HG03432 (cell line): Measurements from ENCODE around the gene CNTNAP2.
A peak's percentile ranks its signal among the peaks of the same experiment; 100 is the strongest.

Source experiments
- ATAC-seq: cut with Tn5 transposase; IDR thresholded peaks from one replicate; pipeline ENCODE4 v1.9.1; 2021; ENCODE audit warnings: mild to moderate bottlenecking, moderate library complexity; ENCODE audit not compliant: unreplicated experiment

The CNTNAP2 gene

DNA sequence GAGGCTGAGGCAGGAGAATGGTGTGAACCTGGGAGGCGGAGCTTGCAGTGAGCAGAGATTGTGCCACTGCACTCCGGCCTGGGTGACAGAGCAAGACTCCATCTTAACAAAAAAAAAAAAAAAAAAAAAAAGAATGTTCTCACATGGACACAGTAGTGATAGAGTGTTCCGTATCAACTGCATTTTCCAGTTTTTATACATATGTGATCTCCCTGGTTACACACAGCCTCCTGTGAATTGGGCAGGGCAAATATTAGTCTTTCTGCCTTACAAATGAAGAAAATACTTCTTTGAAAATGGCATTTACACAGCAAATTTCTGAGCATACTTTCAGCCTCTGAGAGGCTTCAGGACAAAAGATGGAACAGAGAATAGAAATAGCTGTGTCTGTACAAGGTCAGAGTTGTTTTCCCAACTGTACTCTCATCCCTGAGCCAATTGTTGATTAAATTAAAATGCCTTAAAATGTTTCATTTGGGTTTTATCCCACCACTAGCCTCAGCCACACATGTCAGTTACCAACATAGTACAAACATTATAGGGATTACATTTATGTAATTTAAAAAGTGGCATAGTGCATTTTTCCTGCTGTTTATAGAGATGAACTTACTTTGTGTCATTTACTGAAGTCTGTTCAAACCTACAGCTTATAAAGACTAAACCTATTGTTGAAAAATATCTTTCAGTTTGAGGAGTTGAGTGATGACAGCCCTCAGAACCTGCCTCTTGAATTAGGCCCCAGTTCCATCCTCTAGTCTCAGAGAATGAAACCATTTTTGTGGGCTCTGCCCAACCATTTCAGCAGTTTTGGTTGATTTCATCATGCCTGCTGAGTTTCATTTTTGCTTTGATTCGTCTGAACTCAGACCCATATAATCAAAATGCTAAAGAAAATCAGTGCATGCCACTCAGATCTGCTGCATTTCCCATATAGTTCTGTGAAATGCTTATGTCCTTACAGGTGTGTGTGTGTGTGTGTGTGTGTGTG lies 1864.5 kb downstream of the CNTNAP2 start:
- peak; percentile 97 for ATAC-seq

DNA sequence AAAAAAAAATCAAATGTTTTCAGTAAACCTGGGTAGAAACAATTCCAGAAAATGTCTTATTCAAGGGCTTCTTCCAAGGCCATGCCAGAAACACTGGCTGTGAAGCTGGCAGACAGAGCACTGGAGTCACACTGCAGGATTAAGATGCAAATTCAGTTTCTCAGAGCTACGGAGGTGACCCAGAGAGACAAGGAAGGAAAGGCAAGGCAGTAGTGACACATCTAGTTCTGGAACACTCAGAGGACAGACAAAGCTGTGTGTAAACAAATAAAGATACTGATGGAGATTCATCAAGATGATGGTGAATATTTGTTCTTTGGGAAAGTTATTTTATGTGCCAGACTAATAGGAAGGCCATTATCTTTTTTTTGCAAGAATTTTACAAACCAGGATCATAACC lies 1865.7 kb downstream of the CNTNAP2 start:
- no peak for ATAC-seq

DNA sequence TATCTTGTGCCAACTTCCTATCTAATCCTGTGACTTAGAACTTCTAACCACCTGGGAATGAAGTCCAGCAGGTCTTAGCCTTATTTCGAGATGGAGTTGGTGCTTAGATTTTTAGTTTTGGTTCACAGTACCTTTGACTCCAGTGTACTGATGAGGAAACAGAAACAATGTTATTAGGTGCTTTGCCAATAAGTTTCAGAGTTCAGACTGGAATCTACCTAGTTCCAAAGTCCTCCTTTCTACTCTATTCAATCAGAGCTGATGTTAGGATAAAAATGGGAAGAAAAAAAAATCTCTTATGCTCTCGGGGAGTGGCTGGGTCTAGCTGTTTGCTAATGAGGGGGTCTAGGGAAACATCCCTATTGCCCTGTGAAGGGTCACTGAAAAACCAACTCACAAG lies 1867.7 kb downstream of the CNTNAP2 start:
- ATAC-seq: no peak

DNA sequence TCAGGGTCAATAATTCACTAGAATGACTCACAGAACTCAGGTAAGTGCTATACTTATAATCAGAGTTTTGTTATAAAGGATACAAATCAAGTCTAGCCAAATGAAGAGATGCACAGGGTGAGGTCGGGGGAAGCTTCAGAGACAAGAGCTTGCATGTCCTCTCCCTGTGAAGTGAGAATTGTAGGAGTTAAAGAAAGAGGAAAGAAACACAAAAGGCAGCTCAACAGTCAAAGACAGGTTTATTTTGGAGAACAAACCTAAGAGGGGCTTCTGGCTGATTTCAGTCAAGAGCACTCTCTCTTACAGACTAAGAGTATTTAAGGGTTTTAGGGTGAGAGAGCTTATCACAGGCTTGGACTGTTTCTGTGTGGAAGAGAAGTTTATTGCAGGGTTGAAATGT lies 1873.5 kb downstream of the CNTNAP2 start:
- ATAC-seq: no peak

DNA sequence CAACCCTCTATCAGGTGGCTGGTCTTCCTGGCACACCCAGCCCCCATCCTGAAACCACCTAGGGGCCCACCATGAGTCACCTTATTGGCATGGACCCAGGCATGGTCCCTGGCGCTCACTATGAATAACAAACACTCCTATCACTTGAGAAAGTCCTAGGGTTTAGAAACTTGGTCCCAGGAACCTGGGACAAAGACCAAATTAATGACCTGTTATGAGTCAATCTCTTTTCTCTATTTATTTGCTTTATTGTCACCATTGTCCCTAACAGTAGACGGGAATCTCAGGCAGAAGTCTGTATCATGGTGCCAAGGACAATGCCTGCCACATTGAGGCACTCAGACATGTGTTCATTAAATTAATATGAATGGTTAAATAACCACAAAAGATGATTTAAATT lies 1874.3 kb downstream of the CNTNAP2 start:
- no peak for ATAC-seq

DNA sequence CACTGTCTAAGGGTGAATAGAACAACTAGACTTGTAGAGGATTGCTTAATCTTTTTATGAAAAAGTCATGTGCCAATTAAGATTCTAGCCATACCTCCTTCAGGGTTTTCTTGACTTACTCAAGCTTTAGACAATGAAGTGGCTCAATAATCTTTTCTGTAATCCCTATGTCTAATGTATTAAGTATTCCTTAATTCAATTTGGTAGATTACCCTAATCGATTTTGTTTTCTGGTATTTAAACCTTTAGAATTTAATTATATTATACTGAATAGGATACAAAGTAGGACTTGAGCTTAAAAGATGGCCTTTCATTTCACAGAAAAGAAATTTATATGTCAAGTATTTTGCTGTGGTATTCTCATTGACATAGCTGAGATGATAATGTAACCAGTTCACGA lies 1876.1 kb downstream of the CNTNAP2 start:
- ATAC-seq: no peak

DNA sequence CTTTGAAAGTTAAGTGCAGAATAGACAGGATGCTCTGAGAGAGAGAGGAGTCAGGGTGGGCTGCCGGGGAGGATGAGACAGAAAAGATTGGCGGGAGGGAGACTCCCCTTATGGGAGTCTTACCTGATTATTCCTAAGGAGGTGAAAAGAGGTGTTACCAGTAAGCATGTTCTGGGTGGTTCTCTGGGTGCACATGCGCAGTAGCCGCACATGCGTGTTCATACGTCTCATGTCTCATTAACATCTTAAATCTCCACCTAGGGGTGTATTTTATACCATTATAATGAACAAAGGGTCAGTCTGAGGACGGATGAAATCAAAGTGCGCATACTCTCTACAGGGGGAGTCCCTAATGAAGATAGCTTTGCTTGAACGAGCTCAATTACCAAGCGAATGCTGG lies 1881.0 kb downstream of the CNTNAP2 start:
- ATAC-seq: no peak

DNA sequence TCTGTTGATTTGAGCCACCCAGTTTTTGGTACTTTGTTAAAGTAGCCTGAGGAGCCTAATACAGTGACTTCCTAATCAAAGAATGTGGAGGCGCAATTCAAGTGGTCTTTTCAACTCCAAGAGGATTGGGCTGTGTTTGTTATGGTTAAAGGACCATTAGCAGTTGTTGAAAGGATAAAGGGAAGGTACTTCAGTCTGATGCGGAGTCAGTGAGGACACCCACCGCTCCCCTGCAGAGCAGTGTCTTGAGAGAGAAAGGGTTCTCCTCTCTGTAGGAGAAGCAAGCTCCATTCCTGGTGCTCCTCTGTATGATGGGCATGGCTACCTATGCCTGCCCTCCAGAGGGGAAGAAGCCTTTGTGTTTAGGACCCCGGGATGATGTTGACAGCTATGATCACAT lies 1883.4 kb downstream of the CNTNAP2 start:
- no peak for ATAC-seq

DNA sequence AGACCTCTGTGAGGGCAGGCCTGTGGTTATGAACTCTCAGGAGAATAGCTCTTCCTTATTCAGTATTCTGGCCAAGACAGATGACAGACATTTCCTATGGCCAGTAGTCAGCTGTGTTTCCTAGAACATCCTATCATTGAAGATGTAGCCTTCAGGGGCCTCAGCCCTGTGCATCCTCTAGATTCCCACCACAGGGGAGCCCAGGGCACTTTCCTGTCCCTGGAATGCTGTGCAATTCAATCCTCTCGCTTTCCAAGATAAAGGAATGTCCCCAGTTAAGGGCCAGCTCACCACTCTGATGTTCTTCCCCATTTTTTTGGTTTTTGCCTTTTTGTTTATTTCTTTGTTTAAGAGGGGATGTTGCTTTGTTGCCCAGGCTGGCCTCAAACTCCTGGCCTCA lies 1895.2 kb downstream of the CNTNAP2 start:
- ATAC-seq: no peak

DNA sequence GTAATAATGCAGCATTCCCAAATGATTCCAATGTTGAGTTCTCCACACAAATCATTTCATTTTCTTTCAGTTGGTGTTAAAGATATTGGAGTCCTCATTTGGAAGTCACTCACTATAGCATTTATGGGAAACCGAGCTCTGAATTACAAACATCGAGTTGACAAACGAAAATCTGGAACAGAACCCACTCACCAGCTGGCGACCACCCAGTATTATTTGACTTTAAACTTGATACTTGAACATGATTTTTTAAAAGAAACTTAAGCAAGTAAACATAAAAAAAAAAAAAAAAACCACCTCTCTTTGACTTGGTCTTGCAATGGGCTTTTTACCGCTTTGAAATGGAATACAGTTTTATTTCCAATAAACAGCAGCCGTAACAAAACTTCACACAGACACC lies 1897.4 kb downstream of the CNTNAP2 start:
- ATAC-seq: no peak

DNA sequence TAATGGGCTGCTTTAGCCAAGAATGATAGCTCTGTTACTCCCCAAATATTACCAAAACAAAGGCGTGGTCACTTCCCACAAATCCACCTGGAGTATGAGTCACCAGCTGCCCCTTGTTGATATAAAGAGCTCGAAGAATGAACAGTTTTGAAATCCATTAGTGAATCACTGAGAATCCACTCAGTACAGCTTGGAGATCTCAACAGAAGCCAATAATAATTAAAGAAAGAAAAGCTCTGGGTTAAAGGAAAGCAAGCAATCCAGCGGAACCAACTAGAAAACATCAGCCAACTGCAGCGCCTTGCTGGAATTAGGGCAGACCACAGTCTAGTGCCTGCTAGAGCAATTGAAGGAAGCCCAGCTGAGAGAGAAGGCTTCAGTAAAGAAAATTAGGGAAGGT lies 1897.9 kb downstream of the CNTNAP2 start:
- ATAC-seq: no peak

DNA sequence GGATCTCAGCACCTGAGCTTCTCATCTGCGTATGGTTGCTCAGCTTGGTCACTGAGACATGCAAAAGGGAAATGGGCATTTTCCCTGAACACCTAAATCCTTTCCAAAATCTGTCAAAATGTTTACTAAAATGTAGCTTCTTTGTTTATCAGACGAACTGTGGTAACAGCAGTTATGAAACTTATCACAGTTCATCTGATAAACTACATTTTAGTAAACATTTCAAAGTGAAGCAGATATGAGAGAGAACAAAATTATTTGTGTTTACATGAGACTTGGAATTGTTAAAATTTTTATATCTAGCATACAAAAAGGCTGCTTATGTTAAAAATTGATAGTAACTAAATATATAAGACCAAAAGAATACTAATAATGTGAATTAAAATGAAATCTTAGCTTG lies 1900.5 kb downstream of the CNTNAP2 start:
- no peak for ATAC-seq

DNA sequence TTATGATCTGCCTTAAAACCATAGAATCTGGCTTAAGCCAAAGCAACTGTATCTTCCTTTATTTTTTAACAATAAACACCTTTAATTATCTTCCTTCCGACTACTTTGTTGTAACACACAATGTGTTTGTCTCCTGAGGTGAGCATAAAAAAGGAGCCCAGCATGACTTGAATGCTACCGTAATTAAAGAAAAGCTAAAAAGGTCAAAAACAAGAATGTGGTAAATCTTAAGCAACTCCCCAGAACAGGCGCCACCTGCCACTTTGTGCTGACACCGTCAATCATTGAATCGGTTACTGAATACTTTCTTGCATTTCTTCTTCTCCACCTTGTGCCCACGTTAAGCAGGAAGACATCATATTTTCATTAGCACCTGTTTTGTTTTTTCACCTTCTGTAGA lies 1904.1 kb downstream of the CNTNAP2 start:
- ATAC-seq: no peak

DNA sequence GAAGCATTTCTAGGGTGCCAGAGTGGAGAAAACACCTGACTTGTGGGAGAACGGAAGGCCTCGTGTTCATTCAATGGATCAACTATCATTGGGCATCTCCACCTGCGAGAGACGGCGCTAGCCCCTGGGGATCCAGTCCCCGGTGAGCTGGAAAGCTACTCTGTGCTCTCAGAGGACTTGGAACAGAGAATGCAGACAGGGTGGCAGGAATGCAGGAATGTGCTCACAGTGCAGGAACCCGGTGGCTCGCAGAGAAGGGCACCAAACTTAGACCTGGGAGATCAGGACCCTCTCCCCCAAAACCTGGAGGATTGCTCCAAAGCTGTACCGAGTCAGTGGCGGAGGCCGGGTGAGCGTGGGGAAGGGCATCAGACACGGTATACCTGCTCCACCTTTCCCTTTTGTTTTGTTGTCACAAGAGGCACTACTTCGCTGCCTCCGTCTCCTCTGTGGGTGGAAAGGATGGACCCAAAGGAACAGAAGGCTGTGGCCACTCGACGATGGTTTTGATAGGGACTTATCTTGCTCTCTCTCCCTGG lies 1905.0 kb downstream of the CNTNAP2 start:
- no peak for ATAC-seq

DNA sequence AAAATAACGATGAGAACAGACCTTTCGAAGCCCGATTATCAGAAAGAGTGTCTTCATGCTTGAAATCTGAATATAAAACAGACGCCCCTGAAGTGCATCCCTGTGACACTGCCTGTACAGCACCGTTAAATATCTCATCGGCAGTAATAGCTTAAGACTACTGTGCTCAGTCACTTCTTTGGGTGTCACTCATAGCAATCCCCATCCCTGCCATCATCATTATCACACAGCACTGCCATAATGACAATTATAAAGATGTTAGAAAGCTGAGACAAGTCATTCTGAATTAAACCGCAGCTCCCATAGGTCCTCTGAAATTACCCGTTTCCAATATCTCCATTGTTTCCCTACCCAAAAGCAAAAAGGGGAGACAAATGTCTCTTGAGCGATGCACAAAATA lies 1906.2 kb downstream of the CNTNAP2 start:
- ATAC-seq: no peak

DNA sequence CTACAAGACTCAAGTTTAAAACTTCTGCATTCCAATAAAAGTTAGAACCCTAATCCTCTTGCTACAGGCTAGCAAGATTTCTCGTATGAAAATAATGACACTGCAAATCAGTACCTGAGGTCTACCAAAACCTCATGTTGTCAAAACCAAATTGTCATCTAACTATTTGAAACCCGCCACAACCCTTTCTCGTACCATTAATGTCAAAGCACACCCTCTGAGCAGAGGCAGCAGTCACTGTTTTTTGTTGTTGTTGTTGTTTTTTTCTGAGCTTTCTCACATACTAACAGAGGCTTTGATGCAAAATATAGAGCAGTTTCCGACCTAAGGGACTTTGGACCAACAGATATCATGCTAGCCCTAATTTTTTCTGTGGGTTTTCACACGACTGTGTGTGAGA lies 1910.1 kb downstream of the CNTNAP2 start:
- ATAC-seq: peak; percentile 54

DNA sequence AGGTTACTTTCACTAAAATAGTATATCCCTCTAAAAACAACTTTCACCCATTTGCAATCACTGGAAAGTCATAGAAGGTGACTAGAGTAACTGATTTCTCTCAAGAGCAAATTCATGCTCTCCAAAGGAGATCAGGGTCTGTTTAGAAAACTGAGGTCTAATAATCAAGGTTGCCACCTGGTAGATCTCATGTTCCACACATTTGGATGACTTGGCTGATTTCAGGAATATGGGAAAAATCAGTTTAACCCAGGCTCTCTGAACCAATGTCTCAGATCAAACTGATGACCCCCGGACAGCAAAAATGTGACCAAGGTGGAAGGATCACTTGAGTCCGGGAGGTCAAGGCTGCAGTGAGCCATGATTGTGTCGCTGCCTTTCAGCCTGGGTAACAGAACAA lies 1911.6 kb downstream of the CNTNAP2 start:
- no peak for ATAC-seq

DNA sequence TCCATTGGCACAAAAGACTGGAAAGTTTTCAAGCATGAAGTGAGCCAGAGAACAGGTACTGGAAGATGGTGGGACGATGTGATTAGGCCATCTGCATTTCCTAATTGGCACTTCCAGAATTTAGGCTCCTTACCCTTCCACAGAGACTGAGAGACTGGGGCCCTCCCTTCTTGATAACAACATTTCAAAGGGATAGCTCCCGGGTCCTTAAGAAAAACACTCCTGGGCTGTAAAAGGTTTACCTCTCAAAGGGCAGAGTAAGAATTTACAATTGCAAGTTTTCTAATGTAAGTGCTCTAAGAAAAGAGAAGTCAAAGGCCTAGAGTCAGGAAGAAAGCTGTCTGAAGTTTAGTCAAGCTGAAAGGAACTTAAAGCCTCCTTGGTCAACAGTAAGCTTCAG lies 1914.4 kb downstream of the CNTNAP2 start:
- no peak for ATAC-seq

DNA sequence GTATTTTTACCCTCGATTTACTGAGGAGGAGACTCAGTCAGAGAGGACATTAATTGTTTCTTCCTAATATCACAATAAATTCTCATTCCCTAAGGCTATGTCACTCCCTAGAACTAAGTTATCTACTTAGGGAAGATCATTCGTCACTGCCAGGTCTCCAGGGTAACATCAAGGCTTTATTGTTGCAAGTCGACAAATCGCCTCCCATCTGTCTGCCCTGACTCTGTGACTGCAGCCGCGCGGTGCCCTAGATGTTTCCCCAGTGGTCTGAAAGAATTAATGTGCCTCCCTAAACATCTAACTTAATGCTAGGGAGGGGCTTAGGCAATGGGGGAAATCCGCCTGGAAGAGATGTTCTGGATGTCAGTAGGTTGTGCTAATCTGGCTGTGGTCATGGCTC lies 1915.2 kb downstream of the CNTNAP2 start:
- no peak for ATAC-seq

DNA sequence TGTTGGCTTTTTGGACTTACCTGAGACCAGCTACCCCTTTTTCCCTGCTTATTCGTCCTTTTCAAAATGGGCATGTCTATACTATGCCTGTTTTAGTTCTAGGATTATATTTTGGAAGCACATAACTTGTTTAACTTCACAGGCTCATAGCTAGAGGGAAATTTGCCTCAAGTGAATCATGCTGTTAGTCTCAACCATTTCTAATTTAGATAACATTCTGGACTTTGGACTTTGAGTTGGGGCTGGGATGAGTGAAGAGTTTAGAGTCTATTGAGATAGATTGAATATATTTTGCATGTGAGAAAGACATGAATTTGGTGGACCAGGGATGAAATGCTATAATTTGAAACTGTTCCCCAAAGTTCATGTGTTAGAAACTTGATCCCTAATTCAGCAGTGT lies 1919.3 kb downstream of the CNTNAP2 start:
- no peak for ATAC-seq

DNA sequence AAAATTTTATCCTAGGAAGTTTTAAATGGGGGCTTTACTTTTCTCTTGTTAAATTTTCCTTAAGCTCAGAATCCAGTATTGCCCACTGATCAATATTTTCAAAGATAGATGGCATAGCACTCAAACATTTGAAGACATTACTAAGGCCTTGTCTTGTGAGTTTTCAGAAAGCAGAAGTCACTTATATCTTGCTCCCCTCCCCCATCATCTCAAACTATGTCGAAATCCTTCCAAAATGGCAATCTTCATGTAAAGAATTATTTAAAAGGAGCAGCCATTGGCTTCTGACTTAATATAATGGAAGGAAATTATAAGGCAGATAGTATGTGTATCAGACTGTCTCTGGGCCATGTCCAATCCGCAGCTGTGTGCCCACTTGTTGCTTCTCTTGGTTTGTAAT lies 1920.4 kb downstream of the CNTNAP2 start:
- ATAC-seq: no peak

DNA sequence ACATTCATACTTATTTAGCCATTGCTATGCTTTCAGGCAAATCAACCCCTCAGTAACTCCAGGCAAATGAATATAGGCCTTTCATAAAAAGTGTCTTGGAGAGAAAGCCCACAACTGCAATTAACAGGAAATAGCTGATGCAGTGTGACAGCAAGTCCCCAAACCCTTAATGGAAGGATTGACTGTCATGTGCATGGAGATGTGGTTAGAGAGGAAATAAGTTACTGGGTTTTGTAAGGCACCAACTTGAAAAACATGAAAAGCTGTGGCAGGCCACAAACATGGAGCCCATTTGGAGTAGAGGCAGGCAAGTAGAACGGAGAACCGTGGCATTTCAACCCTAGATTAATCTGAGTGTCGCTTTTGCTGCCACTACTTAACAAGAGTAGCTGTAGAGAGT lies 1924.6 kb downstream of the CNTNAP2 start:
- no peak for ATAC-seq
